Measurements from ENCODE around the gene UGGT1. TPM values are rescaled to one million over a fixed set of nuclear protein-coding genes. Genes with fewer than 3 reads are reported as not detected.

Gene UGGT1
- polyA plus RNA-seq, 2 of the 4 experiments (the other 2 are of a cell fraction), result 24.2 to 56.4 TPM

DNA sequence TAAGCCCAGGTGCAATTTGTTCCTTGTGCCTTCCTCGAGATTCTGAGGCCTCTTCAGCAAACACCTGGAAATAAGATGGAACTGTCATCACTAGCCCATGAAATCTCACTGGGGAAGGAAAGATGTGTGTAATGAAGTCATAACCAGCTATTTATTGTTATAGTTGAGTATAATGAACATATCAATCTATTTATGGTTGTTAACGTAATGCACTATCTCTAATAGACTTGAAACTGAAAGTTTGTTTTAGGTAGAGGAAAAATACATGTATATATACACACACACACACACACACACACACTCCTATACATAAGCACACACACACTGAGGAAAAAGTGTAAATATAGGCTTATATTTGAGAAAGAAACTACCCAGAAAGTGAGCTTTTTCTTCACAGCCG is 62.8 kb downstream of the UGGT1 start:
- H3K9me3 ChIP-seq, result no peaks in the 10 kb centered on the region
- DNase-seq (ENCODE audit: low read depth in 1 of 2, low spot score in 1 of 2) (no peak), ATAC-seq (no peak), FAIRE-seq (no peak)
- no peak for TF ChIP-seq RFX5 (IDR thresholded peaks at IDR 0.05)
- no peak for TF ChIP-seq TFCP2L1 (CRISPR knock-in tag; IDR thresholded peaks at IDR 0.05)
- TF ChIP-seq MAFK (IDR thresholded peaks at IDR 0.05; ENCODE audit: partially characterized antibody), result no peak
- no peak for TF ChIP-seq TP53 (CRISPR knock-in tag; IDR thresholded peaks at IDR 0.05)
- no peak for TF ChIP-seq NR3C1 (IDR thresholded peaks at IDR 0.05)
- TF ChIP-seq EP300 (IDR thresholded peaks at IDR 0.05), result no peak
- TF ChIP-seq, protein P1, sequence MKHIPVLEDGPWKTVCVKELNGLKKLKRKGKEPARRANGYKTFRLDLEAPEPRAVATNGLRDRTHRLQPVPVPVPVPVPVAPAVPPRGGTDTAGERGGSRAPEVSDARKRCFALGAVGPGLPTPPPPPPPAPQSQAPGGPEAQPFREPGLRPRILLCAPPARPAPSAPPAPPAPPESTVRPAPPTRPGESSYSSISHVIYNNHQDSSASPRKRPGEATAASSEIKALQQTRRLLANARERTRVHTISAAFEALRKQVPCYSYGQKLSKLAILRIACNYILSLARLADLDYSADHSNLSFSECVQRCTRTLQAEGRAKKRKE (CRISPR knock-in tag; IDR thresholded peaks at IDR 0.05; ENCODE audit: low read depth), result no peak
- no peak for TF ChIP-seq GATA3 (IDR thresholded peaks at IDR 0.05; ENCODE audit: borderline replicate concordance)
- TF ChIP-seq CHD4 (IDR thresholded peaks at IDR 0.05; ENCODE audit: borderline replicate concordance), result no peak
- TF ChIP-seq FOSL2 (IDR thresholded peaks at IDR 0.05), result no peak
- no peak for TF ChIP-seq FOSL2 (CRISPR knock-in tag; IDR thresholded peaks at IDR 0.05)
- TF ChIP-seq JUNB (IDR thresholded peaks at IDR 0.05), result no peak
- TF ChIP-seq SMC3 (IDR thresholded peaks at IDR 0.05), result no peak
- TF ChIP-seq MAZ (IDR thresholded peaks at IDR 0.05; ENCODE audit: borderline replicate concordance, low read depth, low read length), result no peak
- no peak for TF ChIP-seq RAD21 (conservative IDR thresholded peaks at IDR 0.05 in 1 of 2, IDR thresholded peaks at IDR 0.05 in 1 of 2)
- TF ChIP-seq JUN (IDR thresholded peaks at IDR 0.05), result no peak
- TF ChIP-seq KDM1A (IDR thresholded peaks at IDR 0.05; ENCODE audit: low read depth), result no peak
- no peaks in the 10 kb centered on the region for H3K4me1 ChIP-seq
- no peak overlapping the region for H3K4me2 ChIP-seq
- ChIA-PET POLR2A (no interaction called here), CTCF (interaction anchor here (1.3 kb wide), 1 partner anchor 91 kb away, joined by 3 read pairs; no protein-coding TSS in a partner anchor)
- WGBS (ENCODE audit: missing lambda C conversion rate), result 91% methylated on average over 3 of the region's 3 CpGs
- no peak overlapping the region for H3K27ac ChIP-seq
- no peak overlapping the region for H3K4me3 ChIP-seq

DNA sequence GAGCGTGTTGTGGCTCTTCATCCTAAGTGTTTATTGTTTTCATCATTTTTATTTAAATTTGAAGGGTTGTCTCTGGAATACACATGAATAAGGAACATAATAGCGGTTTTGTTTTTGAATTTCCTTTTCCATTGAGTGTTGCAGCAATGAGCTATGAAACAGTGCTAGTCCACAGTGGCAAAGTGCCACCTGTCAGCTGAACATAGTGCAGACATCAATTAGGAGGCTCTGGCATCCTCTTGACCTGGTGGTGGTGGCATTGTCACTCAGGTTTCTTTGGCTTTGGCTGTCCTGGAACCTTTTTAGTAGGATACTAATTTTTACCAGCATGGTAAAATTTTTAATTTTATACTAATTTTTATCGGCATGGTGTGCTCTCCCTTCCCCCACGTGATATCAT is 63.2 kb downstream of the UGGT1 start:
- CTCF ChIA-PET, result no interaction called here
- TF ChIP-seq HOXB13 (CRISPR knock-in tag; IDR thresholded peaks at IDR 0.05; ENCODE audit: low read depth) (no peak), CHD2 (IDR thresholded peaks at IDR 0.05; ENCODE audit: low read length, partially characterized antibody) (no peak), MAFK (IDR thresholded peaks at IDR 0.05; ENCODE audit: partially characterized antibody) (no peak), HEYL (CRISPR knock-in tag; IDR thresholded peaks at IDR 0.05) (no peak), FOSL2 (IDR thresholded peaks at IDR 0.05) (no peak), FOSL2 (CRISPR knock-in tag; IDR thresholded peaks at IDR 0.05) (no peak), RAD21 (conservative IDR thresholded peaks at IDR 0.05 in 1 of 2, IDR thresholded peaks at IDR 0.05 in 1 of 2) (no peak), ESRRA (IDR thresholded peaks at IDR 0.05; ENCODE audit: borderline replicate concordance, low read length) (no peak)
- TF ChIP-seq, protein P2, sequence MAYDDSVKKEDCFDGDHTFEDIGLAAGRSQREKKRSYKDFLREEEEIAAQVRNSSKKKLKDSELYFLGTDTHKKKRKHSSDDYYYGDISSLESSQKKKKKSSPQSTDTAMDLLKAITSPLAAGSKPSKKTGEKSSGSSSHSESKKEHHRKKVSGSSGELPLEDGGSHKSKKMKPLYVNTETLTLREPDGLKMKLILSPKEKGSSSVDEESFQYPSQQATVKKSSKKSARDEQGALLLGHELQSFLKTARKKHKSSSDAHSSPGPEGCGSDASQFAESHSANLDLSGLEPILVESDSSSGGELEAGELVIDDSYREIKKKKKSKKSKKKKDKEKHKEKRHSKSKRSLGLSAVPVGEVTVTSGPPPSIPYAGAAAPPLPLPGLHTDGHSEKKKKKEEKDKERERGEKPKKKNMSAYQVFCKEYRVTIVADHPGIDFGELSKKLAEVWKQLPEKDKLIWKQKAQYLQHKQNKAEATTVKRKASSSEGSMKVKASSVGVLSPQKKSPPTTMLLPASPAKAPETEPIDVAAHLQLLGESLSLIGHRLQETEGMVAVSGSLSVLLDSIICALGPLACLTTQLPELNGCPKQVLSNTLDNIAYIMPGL (CRISPR knock-in tag; IDR thresholded peaks at IDR 0.05; ENCODE audit: borderline replicate concordance), result no peak
- WGBS (ENCODE audit: missing lambda C conversion rate), result 97% methylated on average over 4 of the region's 4 CpGs
- no peak for DNase-seq (ENCODE audit: low read depth in 1 of 2, low spot score in 1 of 2)
- POLR2A ChIA-PET, result no interaction called here
- Histone ChIP-seq H3K4me1 (no peaks in the 10 kb centered on the region), H3K27ac (no peak overlapping the region), H3K4me3 (no peak overlapping the region), H3K4me2 (no peak overlapping the region), H3K9me3 (no peaks in the 10 kb centered on the region)
- no peak for ATAC-seq
- no peak for FAIRE-seq

DNA sequence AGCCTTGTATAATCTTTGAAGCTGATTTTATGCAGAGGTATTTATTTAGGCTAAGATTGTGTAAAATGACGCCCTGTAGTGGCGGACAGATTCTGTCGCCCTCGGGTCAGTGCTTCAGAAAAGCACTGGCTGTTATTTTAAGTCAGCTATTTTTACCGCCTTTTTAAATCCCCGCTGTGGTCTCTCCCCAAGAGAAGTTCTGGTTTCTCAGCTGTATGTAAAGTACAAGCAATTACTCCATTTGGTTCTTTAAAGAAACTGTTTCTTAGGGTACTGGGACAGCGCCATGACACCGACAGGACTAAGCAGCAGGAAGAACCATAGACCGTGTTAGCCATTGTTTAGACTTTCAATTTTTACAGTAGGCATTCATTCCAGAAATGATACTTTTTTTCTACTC is 65.0 kb downstream of the UGGT1 start:
- FAIRE-seq, result no peak

More for the DNA sequence above, 65.0 kb downstream of the UGGT1 start:
- POLR2A ChIA-PET, result no interaction called here
- no peak overlapping the region for H3K27ac ChIP-seq
- H3K4me3 ChIP-seq, result no peak overlapping the region
- H3K4me2 ChIP-seq, result no peak overlapping the region
- ATAC-seq, result no peak
- CTCF ChIA-PET, result no interaction called here
- H3K4me1 ChIP-seq, result no peaks in the 10 kb centered on the region
- no peak for DNase-seq (ENCODE audit: low read depth in 1 of 2, low spot score in 1 of 2)
- no peaks in the 10 kb centered on the region for H3K9me3 ChIP-seq
- TF ChIP-seq ZSCAN20 (CRISPR knock-in tag; IDR thresholded peaks at IDR 0.05) (no peak), SMC3 (IDR thresholded peaks at IDR 0.05) (no peak), KDM5A (IDR thresholded peaks at IDR 0.05) (no peak), KDM1A (IDR thresholded peaks at IDR 0.05; ENCODE audit: low read depth) (no peak)
- TF ChIP-seq, protein P3, sequence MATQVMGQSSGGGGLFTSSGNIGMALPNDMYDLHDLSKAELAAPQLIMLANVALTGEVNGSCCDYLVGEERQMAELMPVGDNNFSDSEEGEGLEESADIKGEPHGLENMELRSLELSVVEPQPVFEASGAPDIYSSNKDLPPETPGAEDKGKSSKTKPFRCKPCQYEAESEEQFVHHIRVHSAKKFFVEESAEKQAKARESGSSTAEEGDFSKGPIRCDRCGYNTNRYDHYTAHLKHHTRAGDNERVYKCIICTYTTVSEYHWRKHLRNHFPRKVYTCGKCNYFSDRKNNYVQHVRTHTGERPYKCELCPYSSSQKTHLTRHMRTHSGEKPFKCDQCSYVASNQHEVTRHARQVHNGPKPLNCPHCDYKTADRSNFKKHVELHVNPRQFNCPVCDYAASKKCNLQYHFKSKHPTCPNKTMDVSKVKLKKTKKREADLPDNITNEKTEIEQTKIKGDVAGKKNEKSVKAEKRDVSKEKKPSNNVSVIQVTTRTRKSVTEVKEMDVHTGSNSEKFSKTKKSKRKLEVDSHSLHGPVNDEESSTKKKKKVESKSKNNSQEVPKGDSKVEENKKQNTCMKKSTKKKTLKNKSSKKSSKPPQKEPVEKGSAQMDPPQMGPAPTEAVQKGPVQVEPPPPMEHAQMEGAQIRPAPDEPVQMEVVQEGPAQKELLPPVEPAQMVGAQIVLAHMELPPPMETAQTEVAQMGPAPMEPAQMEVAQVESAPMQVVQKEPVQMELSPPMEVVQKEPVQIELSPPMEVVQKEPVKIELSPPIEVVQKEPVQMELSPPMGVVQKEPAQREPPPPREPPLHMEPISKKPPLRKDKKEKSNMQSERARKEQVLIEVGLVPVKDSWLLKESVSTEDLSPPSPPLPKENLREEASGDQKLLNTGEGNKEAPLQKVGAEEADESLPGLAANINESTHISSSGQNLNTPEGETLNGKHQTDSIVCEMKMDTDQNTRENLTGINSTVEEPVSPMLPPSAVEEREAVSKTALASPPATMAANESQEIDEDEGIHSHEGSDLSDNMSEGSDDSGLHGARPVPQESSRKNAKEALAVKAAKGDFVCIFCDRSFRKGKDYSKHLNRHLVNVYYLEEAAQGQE (IDR thresholded peaks at IDR 0.05), result no peak
- WGBS (ENCODE audit: missing lambda C conversion rate), result 94% methylated on average over 9 of the region's 9 CpGs

Data from A549 (cell line).